HG02678 (cell line): Measurements from ENCODE around the gene LEKR1.
A peak's percentile ranks its signal among the peaks of the same experiment; 100 is the strongest.
"Not testable (repeated sequence)": the region's sequence is repeated elsewhere in the genome, so short reads cannot be mapped to it uniquely, and the experiment has no call there.

Source experiments
- ATAC-seq: cut with Tn5 transposase; IDR thresholded peaks from one replicate; pipeline ENCODE4 v1.9.1; 2021; ENCODE audit warnings: mild to moderate bottlenecking, moderate library complexity; ENCODE audit not compliant: unreplicated experiment

Gene LEKR1

DNA sequence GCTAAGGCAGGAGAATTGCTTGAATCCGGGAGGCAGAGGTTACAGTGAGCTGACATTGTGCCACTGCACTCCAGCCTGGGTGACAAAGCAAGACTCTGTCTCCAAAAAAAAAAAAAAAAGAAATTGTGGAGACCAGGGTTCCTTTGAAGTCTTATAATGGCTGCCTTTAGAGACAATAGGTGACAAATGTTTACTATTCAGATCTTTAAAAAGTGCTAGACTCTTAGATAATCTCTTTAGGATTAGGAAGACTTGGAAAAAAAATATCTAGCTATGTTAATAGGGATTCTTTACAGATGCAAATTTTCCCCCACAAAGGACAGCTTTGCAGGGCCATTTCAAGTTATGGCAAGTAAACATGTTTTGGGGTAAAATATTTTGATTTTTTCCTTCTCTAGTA, 71.7 kb downstream of the LEKR1 start:
- not testable (repeated sequence) for ATAC-seq

DNA sequence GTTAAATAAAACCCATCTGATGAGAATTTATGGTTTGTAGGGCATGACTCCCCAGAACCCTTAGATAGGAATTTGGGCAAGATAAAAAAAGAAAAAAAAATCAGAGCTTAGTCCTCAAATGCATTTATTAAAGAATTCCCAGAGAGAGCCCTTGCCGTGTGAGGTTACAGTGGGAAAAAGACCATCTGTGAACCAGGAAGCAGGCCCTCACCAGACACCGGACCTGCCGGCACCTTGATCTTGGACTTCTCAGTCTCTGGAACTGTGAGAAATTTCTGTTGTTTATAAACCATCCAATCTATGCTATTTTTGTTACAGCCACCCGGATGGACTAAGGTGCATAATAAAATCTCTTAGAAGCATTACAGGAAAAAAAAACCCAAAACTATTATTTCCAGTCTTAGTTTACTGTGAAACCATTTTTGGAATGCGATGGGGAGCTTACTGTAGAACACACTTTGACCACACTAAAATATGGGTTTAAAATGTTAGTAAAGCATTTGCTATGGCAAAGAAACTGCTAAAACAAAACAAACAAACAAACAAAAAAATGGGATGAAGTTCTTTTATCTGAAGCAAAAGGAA, 72.2 kb downstream of the LEKR1 start:
- ATAC-seq, result no peak

DNA sequence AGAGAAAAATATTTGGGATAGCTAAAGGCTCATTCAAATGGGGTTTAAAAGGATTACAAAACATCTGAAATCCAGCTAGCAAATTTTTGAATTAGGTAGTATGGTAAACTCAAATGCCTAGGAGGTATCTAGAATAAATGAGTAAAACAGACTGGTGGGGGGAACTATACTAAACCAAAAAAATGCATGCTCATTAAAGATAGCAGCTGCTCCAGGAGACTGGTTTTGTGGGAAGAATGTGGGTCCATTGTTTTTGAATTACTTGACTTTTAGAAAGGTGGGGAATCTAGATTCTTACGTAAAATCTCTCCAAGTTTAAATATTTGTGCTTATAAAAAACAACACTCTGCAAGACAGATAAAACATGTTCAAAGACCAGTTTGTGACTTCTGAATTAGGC, 73.8 kb downstream of the LEKR1 start:
- ATAC-seq, result no peak

DNA sequence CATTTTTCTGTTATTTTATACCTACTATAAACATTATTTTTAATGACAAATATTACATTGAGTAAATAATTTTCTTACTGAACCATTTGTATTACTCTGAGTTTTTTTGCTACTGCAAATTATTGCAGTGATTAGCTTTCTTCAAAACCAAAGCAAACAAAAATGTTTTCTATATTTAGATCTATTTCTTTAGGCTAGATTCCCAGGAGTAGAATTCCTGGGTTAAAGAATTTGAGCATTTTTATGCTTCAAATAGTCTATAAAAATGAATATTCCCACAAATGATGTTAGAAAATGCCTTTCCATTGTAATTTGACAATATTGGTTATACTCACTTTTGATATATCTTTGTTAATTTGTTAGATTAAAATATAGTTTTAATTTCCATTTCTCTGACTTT, 76.8 kb downstream of the LEKR1 start:
- ATAC-seq, result no peak

DNA sequence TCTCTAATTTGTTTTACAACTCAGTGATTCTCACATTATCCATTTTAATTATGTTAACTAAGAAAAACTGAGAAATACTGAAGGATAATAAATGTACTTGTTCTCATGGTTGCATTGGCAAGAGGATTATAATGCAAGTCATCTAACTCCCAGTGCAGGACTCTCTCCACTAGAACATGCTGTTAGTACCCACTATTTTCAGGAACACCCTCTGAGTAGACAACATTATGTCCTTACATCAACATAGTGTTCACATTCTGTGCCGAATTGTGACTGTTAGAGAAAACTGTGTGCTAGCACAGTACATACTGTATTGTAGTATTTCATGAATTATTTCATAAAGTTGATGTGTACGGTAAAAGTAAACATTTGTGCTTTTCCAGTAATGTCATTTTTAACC, 80.1 kb downstream of the LEKR1 start:
- ATAC-seq, result no peak

DNA sequence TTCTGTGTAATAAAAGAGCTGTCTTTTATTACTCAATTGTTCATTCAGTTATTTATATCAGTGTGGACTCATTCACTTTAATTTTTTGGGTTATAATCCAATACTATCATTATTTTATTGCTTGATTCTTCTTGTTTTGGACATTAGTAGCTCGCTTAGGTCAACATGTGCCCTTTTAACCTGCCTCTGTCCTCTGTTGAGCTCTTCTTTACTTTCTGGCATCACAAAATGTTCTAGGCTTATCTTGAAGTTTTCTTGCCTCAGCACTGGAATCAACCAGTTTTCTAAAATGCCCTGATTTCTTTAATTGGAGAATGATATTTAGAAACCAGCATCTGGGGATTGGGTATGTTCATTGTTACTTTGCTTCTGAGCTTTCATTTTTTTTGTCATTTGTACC, 82.2 kb downstream of the LEKR1 start:
- no peak for ATAC-seq

DNA sequence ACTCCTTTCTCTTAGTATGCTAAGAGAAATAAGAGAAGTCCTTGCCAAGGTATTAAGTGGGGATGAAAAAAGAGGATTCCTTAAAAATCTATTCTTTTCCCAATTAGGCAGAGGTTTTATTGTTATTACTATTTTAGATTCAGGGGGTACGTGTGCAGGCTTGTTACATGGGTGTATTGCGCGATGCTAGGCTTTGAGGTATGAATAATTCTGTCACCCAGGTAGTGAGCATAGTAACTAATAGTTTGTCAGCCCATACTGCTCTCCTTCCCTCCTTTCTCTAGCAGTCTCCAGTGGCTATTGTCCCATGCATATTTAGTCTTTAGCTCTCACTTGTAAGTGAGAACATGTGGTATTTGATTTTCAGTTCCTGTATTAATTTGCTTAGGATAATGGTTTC, 83.9 kb downstream of the LEKR1 start:
- ATAC-seq, result no peak

DNA sequence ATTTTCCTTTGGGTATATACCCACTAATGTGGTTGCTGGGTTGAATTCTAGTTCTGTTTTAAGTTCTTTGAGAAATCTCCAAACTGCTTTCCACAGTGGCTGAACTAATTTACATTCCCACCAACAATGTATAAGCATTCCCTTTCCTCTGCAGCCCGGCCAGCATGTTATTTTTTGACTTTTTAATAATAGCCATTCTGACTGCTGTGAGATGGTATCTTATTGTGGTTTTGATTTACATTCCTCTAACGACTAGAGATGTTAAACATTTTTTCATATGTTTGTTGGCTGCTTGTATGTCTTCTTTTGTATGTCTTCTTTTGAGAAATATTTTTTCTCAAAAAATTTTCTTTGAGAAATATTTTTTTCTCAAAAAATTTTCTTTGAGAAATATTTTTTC, 84.7 kb downstream of the LEKR1 start:
- not testable (repeated sequence) for ATAC-seq

DNA sequence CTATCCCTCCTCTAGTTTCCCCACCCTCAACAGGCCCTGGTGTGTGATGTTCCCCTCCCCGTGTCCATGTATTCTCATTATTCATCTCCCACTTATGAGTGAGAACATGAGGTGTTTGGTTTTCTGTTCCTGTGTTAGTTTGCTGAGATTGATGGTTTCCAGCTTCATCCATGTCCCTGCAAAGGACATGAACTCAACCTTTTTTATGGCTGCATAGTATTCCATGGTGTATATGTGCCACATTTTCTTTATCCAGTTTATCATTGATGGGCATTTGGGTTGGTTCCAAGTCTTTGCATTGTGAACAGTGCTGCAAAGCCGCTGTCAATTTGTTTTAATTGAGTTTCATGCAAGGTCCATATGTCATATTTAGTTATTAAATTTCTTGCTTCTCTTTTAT, 88.1 kb downstream of the LEKR1 start:
- ATAC-seq, result not testable (repeated sequence)

DNA sequence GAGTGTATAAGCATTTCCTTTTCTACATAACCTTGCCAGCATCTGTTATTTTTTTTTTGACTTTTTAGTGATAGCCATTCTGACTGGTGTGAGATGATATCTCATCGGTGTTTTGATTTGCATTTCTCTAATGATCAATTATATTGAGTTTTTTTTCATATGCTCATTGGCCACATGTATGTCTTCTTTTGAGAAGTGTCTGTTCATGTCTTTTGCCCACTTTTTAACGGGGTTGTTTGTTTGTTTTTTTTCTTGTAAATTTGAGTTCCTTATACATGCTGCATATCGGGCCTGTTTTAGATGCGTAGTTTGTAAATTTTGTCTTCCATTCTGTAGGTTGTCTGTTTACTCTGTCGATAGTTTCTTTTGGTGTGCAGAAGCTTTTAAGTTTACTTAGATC, 89.2 kb downstream of the LEKR1 start:
- ATAC-seq, result no peak

DNA sequence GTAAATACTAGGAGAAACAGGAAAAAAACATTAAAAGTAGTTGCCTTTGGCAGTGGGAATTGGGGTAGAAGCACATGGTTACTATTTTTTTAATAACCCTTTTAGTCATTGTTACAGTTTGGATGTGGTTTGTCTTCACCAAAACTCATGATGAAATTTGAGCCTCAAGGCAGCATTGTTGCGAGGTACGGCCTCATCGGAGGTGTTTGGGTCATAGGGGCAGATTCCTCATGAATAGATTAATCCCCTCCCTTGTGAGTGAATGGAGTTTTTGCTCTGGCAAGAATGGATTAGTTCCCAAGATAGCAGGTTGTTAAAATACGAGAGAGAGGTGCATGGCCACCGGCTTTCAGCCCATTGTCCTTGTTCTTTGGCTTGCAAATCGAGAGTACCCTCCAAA, 92.6 kb downstream of the LEKR1 start:
- no peak for ATAC-seq

DNA sequence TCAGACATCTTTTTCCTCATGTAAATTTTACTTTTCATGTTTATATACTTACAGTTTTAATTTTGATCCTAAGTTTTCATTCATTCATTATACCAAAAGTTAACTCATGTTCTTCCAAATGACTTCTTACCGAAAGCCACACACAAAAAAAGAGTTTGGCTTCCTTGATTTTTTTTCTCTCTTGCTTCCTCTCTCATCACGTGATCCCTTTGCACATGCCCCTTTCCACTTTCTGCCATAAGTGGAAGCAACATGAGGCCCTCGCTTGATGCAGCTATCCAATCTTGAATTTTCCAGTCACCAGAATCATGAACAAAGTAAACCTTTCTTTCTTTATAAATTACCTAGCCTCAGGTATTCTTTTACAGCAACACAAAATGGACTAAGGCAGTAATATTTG, 93.7 kb downstream of the LEKR1 start:
- no peak for ATAC-seq

DNA sequence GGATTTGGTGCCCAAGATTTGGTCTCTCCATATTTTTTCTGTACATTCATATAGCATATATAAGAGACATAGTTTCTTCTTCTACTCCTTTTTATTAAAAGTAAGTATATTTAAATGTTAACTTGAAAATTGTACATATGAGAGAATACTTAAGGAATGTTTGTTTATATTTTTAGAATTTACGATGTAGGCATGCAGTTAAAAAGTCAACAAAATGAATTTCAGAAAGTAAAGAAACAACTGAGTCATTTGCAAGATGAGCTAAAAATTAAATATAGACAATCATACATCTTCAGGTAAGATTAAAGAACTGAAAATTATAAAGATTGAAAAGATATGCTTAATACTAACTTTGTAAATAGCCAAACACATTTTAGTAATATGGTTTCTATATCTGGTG, 94.2 kb downstream of the LEKR1 start:
- ATAC-seq, result no peak

DNA sequence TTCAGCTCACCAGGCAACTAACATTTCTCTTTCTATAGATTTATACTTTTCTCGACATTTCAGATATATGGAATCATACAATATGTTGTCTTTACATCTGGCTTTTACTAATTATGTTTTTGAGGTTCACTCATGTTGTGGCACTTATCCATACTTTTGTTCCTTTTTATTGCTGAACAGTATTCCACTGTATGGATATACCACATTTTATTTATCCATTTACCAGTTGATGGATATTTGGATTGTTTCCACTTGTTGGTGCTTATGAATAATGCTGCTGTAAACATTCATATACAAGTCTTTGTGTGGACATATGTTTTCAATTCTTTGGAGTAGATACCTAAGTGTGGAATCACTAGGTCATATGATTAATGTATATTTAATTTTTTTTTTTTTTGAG, 97.2 kb downstream of the LEKR1 start:
- no peak for ATAC-seq

DNA sequence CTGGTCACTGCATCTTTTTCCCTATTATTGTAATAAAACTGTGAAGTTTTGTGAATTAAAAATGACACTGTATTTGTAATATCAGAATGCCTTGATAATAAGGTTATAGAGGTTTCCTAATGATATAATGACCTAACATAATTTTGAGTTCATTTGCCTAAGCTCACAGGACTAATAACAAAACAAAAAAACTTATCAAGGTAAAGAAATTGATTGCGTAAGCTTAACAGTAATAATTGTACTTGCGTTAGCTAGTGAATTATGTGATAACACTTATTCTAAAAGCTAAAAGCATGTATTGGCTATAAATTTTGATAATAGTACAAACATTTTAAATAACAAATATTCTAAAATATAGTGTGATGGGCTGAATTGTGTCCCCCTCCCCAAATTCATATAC, 112.6 kb downstream of the LEKR1 start:
- ATAC-seq, result no peak

DNA sequence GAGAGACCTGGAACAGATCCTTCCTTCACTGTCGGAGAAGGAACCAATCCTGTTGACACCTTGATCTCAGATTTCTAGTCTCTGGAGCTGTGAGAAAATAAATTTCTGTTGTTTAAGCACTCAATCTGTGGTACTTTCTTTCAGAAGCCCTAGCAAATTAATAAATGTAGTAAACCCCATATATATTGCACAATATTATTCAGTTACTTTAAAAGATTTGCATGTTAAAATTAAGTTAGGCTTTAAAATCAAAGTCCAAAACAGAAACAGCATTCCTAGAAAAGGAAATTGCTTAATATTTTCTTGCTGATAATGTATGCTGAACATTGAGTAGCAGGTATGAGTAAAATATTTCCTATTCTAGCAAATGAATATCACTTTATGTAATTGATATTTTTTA, 113.2 kb downstream of the LEKR1 start:
- no peak for ATAC-seq

DNA sequence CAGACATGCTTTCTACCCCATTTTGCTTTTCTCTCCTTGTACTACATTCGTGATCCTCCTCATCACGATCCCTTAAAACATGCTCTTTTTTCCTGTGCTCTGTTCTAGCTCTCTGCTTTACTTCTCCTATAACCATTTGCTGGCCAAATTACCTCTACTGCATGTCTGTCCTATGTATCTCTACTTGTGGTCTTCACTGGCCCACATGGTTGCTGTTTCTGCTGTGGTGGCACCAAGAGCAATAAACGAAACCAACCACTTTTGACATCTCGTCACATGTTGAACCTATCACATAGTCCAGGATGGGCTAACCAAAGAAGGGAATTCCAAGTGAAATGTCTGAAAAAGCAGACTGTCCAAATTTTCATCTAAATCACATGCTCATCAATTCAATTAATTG, 115.2 kb downstream of the LEKR1 start:
- ATAC-seq, result no peak

DNA sequence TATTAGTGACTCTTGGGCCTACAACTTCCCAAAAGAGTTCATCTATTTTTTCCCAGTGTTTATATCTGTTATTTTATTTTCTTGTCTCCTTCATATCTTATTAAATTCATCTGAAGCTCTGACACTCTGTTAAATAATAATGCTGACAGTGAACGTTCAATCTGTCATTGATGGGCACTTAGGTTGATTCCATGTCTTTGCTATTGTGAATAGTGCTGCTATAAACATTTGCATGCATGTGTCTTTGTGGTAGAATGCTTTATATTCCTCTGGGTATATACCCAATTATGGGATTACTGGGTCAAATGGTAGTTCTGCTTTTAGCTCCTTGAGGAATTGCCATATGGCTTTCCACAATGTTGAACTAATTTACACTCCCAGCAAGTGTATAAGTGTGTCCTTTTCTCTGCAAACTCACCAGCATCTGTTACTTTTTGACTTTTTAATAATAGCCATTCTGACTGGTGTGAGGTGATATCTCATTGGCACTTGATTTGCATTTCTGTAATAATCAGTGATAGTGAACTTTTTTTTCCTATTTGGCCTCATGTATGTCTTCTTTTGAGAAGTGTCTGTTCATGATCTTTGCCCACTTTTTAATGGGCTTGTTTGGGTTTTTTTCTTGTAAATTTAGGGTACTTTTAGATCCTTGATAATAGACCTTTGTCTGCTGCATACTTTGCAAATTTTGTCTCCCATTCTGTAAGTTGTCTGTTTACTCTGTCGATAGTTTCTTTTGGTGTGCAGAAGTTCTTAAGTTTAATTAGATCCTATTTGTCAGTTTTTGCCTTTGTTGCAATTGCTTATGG, 122.5 kb downstream of the LEKR1 start:
- ATAC-seq, result no peak

DNA sequence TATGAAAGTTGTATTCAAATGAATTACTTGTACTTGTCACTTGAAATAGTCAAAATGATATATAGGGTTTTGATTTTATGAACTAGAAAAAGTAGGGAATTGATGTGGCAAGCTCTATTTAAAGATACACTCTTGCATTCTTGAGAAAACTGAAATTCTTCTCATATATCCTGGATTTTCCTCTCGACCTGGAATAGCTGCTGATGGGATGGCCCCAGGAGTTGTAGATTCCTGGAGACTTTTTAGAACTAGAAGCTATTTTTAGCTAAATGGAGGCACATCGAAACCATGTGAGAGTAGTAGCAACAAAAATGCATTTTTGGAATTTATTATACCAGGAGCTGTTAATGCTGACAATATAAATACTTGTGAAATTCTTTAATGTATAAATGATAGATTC, 125.9 kb downstream of the LEKR1 start:
- no peak for ATAC-seq

DNA sequence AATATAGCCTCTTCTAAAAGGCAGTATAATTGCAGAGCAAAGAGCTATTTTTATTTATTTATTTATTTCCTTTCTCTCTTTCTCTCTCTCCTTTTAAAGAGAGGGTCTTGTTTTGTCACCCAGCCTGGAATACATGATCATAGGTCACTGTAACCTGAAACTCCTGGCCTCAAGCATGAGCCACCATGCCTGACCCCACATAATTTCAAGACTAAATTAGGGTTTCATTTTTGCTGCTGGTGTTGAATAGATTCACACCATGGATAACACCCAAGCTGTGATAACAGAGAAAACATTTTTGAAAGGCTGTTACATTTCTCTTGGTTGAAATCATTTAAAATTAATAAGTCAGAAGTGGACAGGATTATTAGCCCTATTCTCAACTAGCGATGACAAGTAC, 131.6 kb downstream of the LEKR1 start:
- ATAC-seq, result peak; percentile 96

DNA sequence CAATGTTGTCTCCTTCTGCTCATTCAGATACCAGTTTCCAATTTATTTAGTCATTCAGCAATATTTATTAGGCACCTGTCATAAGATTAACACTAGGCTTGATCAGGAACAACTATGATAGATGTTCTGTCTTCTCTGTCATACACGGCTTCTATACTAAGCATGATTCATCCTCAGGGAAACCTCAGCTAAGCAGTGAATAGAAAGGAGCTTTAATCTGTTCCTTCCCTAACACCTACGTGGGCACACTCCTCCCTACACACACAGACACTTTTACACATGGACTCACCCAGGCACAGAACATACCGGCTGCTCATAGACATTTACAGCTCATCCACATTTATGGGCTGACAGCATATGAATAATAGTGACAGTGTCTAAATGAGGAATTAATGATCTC, 136.9 kb downstream of the LEKR1 start:
- no peak for ATAC-seq

DNA sequence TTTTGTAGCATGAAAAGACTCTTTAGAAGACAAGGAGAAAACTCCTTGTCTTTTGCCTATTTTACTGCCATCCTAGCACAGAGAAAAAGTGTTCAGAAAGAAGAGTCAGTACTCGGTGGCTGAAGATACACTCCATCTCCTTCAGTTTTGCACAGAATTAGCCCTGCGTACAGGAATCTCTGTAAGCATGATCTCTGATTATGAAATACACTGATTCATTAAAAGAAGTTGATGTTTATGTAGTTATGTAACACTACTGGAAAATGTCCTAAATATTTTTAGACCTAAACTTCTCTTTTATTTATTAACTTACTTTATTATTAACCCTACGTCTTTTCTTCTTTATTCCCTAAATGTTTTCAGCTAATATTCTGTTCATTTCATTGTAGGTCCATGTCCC, 138.4 kb downstream of the LEKR1 start:
- no peak for ATAC-seq

DNA sequence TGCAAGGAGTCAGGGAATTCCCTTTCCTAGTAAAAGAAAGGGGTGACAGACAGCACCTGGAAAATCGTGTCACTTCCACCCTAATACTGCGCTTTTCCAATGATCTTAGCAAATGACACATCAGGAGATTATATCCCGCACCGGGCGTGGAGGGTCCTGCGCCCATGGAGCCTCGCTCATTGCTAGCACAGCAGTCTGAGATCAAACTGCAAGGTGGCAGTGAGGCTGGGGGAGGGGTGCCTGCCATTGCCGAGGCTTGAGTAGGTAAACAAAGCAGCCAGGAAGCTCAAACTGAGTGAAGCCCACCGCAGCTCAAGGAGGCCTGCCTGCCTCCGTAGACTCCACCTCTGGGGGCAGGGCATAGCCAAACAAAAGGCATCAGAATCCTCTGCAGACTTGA, 140.2 kb downstream of the LEKR1 start:
- not testable (repeated sequence) for ATAC-seq
